Stimulated activated CD4-positive, alpha-beta T cell treated with anti-CD3 and anti-CD28 coated beads, Interleukin-15, amount 100 ng/mL, for 48 hours (primary cell): ENCODE measurements around the gene CIAO3.
"Not testable (repeated sequence)": the region's sequence is repeated elsewhere in the genome, so short reads cannot be mapped to it uniquely, and the experiment has no call there.

ENCODE experiments used
- DNase-seq, 2 donors: peaks; one replicate each; pipeline ENCODE4 v3.0.0-alpha.2; 2020; ENCODE audit warnings: low read depth in 2 of 2

Gene CIAO3

DNA sequence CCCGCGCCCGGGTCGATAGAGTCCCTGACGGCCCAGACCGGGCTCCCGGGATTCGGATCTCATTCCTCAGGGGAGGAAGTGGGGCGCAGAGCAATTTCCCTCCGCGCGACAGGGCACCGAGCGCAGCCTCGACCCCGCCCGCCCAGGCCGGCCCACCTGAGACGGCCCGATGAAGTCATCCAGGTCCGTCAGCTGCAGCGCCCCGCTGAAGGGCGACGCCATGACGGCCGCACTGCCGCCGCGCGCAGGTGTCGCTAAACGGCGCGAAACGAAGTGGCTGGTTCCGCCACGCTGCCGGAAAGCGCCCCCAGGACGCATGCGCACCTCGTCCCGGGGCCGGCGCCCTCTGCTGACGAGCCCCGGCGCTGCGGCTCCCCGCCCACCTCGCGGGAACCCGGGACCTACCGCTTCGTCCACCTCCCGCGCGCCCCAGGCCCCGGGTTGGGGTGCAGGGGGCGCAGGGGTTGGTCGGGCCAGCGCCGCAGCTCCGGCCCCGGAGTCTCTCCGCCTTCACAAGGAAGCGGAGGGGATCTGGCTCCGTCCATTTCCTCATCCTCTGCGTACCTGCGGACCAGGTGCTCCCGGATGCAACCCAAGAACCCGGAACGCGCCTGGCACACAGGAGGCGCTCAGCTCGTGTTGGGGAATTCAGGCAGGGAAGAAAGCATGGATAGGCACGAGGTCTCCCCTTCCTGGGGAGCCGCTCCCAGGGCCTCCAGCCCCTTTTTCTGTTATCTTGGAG is at the start of gene CIAO3:
CIAO3 (minus strand) TSS at position 234 of the 742 bp plus-strand sequence; CDS start at position 222, 12 bp downstream.
- DNase-seq, result peak; percentile 86

DNA sequence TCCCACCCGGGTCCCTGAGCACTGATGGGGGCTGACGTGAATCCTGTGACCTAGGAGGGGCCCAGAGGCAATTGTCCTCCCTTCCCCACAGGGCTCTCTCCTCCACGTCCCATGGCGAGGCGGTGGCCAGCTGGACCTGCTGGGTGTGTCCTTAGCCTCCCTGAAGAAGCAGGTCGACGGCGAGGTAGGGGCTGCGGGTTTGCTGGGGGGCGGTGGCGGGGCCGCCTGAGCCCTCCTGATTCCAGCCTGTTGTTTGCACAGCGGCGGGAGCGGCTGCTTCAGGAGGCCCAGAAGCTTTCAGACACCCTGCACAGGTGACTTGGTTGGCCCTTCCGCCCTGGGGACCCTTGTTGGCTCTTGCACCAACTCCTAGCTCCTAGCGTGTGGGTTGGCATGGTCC is 49.3 kb upstream of the CIAO3 start:
- no peak for DNase-seq

DNA sequence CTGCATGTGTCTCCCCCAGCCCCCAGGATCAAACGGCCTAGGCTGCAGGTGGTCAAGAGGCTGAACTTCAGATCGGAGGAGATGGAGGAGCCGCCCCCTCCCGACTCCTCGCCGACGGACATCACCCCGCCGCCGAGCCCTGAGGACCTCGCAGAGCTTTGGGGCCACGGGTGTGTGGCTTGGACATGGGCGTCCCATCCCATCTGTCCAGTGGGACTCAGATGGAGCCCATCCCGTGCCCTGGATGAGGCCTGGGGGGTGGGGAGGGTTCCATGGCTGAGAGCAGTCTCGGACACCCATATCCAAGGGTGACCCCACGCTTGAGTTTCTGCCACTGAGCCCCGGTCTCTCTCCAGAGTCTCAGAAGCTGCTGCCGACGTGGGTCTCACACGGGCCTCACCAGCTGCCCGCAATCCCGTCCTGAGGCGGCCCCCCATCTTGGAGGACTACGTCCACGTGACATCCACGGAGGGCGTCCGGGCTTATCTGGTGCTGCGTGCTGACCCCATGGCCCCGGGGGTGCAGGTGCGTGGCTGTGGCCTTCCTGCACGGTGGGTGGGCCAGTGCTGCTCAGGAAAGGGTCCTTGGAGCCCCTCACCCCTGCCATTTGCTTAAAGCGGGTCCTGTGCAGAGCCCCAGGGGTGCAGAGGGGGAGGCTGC is 48.5 kb upstream of the CIAO3 start:
- no peak for DNase-seq

DNA sequence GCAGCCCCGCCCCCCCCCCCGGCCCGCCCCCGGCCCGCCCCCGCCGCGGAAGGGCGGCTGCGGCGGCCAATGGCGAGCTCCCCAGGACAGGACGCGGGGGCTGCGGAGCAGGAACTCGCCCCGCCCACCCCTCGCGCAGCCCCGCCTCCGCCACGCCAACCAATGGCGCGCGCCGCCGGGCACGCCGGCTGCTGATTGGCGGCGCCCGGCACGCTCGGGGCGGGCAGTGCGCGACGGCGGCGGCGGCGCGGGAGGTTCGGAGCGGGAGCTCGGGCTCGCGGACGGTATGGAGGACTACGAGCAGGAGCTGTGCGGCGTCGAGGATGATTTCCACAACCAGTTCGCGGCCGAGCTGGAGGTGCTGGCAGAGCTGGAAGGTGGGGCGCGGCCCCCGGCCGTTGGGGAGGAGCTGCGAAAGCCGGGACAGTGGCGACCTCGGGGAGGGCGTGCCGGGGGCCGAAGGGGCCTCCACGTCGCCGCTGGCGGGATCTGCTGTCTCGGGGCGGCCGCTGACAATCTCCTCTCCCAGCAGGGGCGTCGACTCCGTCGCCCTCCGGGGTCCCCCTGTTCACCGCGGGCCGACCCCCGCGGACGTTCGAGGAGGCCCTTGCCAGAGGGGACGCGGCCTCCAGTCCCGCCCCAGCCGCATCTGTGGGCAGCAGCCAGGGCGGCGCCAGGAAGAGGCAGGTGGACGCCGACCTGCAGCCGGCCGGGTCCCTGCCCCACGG is 47.8 kb upstream of the CIAO3 start, which contains the start of gene CHTF18:
CHTF18 (plus strand) TSS at position 222 of the 728 bp plus-strand sequence; CDS start at position 287, 65 bp downstream.
- peak; percentile 82 to 90 for DNase-seq

DNA sequence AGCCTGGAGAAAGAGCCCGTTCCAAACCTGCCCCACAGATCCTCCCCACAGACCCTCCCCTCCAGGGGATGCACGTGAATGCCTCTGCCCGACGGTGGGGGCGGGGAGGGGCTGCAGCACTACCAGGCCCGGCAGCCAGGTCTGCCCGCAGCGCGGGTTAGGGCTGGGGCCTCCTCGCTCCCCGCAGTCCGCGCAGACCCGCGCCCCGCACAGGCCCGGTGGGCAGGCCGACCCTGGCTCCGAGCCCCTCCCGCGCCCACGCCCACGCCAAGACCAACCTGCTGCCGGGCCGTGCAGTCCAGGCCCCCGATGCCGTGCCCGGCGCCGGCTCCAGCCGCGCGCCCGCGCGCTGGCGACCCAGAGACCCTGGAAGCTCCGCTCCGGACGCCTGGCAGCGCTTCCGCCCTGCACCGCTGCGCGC is 47.2 kb upstream of the CIAO3 start, which contains the start of gene RPUSD1:
RPUSD1 (minus strand) TSS at position 404 of the 421 bp plus-strand sequence. CDS start 644 bp downstream, outside the sequence.
- DNase-seq, result no peak

DNA sequence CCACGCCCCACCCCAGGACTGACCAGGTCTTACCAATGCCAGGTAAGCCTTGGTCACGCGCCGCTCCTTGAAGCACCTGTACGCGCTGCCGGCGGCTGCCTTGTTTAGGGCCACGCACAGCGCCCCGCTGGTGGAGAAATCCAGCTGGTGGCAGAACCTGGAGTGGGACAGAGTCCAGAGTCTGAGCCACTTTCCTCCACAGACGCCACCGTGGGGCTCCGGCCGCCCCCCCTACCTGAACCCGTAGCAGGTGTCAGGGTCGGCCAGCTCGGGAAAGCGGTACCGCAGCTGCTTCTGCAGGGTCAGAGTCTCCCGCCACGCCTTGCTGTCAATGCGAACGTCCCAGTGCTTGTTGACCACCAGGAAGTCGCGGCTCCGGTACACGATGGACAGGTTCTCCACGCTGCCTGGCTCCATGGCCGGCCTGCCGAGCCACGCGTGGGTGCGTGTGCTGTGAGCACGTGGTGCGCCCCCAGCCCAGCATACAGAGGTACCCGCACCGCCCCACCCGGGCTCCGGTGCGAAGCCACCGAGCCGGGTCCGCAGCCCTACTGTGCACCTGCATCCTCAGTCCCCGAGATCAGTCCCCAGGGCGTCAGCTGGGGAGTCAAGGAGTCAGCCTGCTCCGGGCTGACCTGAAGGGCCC is 46.6 kb upstream of the CIAO3 start:
- no peak for DNase-seq

DNA sequence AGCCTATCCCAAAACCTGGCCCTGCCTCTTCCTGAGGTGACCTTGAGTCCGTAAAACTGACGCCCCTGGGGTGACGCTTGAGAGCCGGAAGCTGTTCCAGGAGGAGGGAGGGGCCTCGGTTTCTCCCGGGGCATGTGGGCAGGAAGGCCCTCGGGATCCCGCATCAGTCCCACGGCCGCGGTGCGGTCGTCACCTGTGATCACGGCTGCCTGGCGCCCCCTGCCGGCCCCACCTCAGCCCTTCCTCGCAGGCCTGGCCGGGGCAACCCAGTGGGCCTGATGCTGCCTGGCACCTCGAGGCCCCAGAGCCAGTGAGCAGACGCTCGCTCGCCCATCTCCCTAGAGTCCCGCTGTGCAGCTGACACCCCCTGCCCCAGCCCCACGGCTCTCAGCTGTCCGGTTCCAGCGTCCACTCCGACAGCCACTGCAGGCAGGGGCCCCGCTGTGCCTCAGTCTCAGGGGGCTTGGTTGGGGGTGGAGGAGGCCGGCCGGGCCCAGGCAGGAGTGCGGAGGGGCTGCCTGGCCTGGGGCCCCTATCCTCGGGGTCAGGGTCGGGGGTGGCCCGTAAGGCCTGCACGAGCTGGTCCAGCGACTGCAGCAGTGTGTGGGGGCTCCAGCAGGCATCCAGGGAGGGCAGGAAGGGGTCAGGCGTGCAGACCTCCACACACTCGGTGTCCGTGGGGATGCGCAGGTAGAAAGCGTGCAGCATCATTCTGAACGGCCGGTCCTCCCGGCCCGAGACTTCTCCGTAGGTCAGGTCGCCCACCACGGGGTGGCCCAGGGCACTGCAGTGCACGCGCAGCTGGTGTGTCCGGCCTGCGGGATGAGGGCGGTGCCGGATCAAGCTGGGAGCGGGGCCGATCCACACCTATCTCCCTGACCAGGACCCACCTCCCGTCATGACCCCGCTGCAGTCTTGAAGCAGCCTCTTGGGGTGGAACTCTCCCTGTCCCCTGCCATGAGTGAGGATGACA is 45.1 kb upstream of the CIAO3 start:
- peak; percentile 50 to 78 for DNase-seq

DNA sequence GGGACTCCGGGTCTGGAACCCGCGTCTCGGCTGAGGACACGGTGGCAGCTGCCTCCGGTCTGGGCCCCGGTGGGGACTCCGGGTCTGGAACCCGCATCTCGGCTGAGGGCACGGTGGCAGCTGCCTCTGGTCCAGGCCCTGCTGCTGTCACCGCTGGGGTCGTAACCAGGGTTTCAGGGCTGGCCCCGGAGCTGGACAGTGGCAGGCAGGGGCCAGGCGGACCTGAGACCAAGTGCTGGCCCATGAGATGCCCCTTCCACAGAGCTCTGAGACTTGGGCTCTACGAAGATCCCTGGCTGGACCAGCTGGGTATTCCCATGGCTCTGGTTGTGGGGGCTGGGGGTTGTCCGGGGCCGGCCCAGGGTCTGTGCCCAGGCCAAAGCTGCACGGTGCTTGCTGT is 43.6 kb upstream of the CIAO3 start:
- no peak for DNase-seq

DNA sequence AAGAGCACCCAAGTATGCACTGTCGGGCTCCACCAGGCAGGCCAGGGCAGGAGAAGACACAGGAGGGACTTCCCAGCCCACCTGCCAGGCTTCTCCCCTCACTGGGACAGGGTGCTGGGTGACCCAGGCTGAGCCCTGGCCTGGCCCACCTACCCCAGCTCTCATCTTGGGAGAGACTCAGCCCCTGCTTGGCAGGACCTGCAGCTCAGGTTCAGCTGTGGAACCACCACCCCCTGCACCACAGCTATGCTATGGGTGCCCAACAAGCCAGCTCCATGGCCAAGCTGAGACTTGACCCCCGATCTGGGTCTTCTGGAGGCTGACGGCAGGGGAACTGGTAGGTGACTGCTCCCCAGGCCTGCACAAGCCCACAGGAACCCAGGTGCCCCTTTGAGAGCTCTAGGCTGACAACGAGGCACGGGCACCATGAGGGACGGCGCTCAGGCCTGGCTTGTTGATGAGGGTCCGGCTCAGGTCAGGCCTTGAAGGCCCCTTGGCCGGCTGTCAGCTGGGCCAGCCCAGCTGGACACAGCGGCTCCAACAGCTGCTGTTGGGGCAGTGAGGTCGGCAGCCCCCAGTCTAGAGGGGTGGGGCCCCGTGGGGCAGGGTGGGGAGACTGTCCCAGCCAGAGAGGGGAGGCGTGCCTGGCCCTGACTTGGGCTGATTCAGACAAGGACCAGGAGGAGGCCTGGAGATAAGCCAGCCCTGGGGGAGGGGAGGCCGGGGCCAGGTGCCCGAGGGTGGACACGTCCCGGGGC is 42.8 kb upstream of the CIAO3 start:
- no peak for DNase-seq

DNA sequence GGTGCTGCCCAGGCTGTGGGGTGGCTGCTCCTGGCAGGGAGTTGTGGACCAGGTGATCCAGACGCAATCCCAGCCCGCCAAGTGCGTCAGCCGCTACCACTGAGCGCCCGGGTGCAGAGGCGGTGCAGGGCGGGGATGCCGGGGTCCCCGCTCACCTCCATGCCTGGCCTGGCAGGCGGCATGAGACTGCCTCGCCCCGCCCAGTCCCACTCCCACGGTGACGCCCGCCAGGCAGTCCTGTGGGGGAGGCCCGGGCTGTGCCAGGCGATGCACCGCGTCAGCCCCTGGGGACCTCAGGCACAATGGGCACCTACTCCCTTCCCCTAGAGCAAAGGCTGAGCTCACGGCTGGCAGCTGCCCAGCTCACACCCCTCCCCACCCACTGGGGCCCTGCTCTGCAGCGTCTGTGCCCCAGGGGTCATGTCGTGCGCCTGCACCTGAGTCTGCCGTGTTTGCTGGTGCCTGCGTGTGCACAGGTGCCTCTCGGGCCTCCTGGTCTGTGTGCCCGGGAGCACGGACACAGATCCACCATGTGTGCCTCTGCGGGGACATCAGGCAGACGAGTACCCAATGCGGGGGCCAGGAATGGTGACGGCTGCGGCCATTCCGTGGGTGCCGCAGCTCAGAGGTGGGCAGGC is 42.1 kb upstream of the CIAO3 start:
- DNase-seq, result no peak

DNA sequence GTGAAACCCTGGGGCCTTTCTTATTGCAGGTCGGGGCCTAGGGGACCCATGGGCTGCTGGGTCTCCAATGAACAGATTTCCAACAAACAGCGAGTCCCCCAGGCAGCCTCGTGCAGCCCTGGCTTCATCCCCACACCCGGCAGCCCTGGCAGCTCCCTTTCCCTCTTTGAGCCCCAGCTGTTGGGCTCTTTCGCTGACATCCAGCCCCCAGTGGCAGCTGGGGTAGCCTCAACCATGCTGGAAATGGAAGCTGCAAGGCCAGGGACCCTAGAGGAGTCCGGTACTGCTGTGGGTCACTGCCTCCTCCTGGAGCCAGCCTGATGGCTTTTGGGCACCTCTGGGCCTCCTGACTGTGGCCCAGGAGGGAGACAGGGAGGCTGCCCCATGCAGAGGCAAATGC is 41.5 kb upstream of the CIAO3 start:
- DNase-seq, result no peak

DNA sequence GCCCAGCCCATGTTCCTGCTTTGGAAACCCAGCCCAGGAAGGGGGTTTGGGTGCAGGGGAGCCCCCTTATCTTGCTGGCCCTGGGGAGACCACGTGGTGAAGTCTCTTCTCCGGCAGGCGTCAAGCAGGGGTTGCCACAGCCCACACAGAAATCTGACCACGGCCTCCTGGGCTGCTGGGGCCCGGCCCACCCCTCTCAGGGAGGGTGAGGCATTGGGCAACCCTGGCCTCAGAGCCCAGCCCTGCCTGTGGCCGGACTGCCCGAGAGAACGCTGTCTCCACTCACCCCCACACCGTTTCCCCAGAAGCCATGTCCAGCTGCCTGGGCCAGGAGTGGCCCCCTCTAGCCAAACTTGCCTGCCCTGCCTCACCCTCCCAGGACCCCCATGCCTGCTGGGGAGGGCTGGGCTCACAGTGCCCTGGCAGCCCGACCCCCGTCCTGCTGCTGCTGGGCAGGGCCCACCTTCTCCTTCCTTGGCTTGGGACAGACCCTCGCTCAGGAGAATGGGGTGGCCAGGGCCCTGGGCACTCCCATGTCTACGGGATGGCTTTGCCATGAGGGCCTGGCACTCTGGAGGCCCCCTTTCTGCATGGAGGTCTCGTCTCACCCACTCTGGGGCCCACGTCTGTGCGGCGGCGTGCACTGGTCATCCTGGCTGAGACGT is 40.7 kb upstream of the CIAO3 start:
- DNase-seq, result no peak

DNA sequence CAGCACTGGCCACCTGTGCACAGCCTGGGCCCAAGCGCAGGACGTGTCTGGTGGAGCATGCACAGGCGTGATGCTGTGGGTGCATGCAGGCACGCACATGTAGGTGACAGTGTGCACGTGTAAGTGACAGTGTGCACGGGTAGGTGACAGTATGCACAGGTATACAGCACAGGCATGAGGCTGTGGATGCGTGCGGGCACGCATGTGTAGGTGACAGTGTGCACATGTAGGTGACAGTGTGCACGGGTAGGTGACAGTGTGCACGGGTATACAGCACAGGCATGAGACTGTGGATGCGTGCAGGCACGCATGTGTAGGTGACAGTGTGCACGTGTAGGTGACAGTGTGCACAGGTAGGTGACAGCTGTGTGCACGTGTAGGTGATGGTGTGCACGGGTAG is 39.5 kb upstream of the CIAO3 start:
- DNase-seq, result no peak

DNA sequence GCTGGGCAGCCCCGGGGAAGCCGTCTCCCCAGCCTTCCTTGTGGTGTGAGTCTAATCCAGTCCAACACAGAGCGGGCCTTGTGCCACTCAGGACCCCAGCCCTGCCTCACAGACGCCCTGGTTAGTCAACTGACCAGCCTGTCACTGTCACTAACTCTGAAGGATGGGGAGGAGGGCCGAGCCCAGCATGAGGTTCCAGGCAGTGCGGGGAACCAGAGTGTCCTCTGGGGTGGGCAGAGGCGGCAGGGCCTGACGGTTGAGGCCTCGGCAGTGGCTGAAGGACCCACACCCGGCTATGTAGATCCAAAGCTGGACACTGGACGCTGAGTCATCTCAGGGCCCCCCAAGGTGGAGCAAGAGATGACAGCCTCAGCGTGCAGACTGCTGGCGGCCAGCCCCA is 38.8 kb upstream of the CIAO3 start:
- DNase-seq, result no peak

DNA sequence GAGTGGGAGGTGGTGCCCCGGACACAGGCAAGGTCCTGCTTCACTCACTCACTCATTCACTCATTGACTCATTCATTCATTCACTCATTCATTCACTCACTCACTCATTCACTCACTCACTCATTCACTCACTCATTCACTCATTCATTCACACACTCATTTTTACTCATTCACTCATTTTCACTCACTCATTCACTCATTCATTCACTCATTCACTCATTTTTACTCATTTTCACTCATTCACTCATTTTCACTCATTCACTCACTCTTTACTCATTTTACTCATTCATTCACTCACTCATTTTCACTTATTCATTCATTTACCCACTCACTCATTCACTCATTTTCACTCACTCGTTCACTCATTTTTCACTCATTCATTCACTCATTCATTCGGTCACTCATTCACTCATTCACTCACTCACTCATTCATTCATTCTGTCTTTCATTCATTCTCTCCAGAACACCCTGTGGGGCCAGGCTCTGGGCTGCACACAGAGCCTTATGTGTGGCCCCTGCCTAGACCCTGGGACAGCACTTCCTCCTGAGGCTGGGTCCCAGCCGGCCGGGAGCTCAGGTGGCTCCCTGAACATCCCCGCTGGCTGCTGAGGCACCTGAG is 38.2 kb upstream of the CIAO3 start:
- no peak for DNase-seq

DNA sequence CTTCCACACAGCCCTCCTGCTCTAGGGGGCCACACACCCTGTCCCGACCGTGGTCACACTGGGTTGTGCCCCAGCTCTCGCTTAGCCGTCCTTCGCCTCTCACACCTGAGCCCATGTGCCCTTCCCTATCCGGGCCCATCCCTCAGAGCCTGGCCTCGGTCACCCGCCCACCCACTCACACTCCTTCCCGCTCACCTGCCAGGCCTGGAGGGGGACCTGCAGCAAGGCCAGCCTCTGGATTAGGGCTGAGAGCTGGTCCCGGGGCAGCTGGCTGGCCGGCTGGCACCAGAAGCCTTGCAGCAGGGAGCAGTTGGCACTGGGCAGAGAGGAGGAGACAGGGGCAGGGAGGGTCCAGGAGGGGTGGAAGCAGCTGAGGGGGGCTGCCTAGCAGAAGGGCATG is 37.6 kb upstream of the CIAO3 start:
- no peak for DNase-seq

DNA sequence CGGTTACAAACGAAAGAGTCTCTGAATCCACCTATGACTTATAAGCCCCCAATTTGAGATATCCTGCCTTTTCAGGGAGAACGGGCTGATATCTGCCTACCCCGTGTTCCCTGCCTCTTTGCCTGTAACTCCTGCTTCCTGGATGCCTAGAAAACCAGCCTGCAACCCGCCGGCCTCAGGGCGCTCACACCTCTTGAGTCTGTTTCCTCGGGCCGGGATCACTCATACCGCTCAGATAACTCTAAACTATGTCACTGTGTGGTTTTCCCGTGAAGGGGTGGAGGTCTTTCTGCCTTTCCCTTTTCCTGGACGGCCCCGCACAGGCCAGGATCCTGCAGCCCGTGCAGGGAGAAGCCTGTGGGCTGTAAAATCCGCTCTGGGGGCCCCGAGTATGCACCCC is 37.0 kb upstream of the CIAO3 start:
- no peak for DNase-seq

DNA sequence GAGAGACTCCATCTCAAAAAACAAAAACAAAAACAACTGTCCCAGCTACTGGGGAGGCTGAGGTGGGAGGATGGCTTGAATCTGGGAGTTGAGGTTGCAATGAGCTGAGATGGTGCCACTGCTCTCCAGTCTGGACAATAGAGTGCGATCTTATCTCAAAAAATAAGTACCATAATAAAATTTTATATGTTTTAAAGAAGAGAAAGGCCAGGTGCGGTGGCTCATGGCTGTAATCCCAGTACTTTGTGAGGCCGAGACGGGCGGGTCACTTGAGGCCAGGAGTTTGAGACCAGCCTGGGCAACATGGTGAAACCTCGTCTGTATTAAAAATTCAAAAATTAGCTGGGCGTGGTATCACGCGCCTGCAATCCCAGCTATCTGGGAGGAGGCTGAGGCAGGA is 36.0 kb upstream of the CIAO3 start:
- no peak for DNase-seq

DNA sequence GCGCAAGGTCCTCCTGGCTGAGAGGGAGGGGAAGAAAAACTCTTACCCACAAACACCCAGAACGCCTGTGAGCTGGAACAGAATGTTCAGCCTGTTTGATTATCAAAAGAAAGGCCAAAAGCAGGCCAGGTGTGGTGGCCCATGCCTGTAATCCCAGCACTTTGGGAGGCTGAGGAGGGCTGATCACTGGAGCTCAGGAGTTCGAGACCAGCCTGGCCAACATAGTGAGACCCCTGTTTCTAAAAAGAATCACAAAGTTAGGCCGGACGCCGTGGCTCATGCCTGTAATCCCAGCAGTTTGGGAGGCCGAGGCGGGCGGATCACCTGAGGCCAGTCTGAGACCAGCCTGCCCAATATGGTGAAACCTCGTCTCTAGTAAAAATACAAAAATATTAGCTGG is 35.5 kb upstream of the CIAO3 start:
- DNase-seq, result not testable (repeated sequence)
